Vagina (tissue), 2 donors: ENCODE measurements around the gene NTN4.

Experiments
- POLR2AphosphoS5 ChIP-seq, 2 donors: sonication (generic); formaldehyde crosslinking; IDR thresholded peaks; one replicate each; pipeline ENCODE4 v1.9.0; 2017; ENCODE audit warnings: antibody characterized with exemption in 2 of 2, mild to moderate bottlenecking in 2 of 2, low read depth in 1 of 2; ENCODE audit not compliant: insufficient read depth in 1 of 2
- TF ChIP-seq, protein P1 (sequence below), 3 experiments: fragments of 450-650 bp in 2 of 3; fragments of 200-600 bp in 1 of 3; sonication (generic) in 1 of 3; IDR thresholded peaks; one replicate each; pipeline ENCODE4 v1.5.1; 2017 to 2019; ENCODE audit warnings: antibody characterized with exemption in 3 of 3, mild to moderate bottlenecking in 2 of 3, moderate library complexity in 2 of 3

DNA sequence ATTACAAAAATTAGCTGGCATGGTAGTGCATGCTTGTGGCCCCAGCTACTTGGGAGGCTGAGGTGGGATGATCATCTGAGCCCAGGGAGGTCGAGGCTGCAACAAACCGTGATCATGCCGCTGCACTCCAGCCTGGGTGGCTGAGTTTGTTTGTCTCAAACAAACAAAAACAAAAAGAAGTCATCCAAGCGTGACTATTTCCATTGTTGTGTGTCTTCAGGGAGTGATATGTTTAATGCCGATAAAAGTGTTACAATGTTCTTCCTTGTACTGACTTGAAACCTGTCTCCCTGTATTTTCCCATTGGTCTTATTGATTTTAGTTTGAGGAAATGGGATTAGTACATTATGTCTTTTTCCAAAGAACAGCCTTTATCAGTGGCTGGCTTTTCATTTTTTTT is 163.7 kb downstream of the NTN4 start:
- TF ChIP-seq POLR2AphosphoS5 (IDR thresholded peaks at IDR 0.05; ENCODE audit: insufficient read depth in 1 of 2, low read depth in 1 of 2) = no peak
- TF ChIP-seq, protein P1, sequence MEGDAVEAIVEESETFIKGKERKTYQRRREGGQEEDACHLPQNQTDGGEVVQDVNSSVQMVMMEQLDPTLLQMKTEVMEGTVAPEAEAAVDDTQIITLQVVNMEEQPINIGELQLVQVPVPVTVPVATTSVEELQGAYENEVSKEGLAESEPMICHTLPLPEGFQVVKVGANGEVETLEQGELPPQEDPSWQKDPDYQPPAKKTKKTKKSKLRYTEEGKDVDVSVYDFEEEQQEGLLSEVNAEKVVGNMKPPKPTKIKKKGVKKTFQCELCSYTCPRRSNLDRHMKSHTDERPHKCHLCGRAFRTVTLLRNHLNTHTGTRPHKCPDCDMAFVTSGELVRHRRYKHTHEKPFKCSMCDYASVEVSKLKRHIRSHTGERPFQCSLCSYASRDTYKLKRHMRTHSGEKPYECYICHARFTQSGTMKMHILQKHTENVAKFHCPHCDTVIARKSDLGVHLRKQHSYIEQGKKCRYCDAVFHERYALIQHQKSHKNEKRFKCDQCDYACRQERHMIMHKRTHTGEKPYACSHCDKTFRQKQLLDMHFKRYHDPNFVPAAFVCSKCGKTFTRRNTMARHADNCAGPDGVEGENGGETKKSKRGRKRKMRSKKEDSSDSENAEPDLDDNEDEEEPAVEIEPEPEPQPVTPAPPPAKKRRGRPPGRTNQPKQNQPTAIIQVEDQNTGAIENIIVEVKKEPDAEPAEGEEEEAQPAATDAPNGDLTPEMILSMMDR (IDR thresholded peaks at IDR 0.05) = no peak
